Endothelial cell (in vitro differentiated cells): Measurements from ENCODE around the gene GPC5. TPM values are rescaled to one million over a fixed set of nuclear protein-coding genes. Genes with fewer than 3 reads are reported as not detected.

ENCODE experiments used
- DNase-seq: peaks from one replicate; pipeline ENCODE4 v3.0.0; 2021; ENCODE audit warnings: low spot score
- H3K27ac Mint-ChIP-seq: one replicate; pipeline ENCODE4 v1.8.0; 2021; ENCODE audit warnings: mixed read lengths, inconsistent platforms; ENCODE audit not compliant: unreplicated experiment
- H3K27me3 Mint-ChIP-seq: one replicate; pipeline ENCODE4 v1.8.0; 2021; ENCODE audit warnings: mild to moderate bottlenecking, moderate library complexity, mixed read lengths, inconsistent platforms; ENCODE audit not compliant: unreplicated experiment
- H3K36me3 Mint-ChIP-seq: one replicate; pipeline ENCODE4 v1.8.0; 2021; ENCODE audit warnings: mild to moderate bottlenecking, low read depth, mixed read lengths, inconsistent platforms; ENCODE audit not compliant: unreplicated experiment
- H3K4me1 Mint-ChIP-seq: one replicate; pipeline ENCODE4 v1.8.0; 2021; ENCODE audit warnings: mild to moderate bottlenecking, mixed read lengths, inconsistent platforms; ENCODE audit not compliant: unreplicated experiment
- H3K4me3 Mint-ChIP-seq: one replicate; pipeline ENCODE4 v1.8.0; 2021; ENCODE audit warnings: mild to moderate bottlenecking, mixed read lengths, inconsistent platforms; ENCODE audit not compliant: unreplicated experiment
- H3K9me3 Mint-ChIP-seq: one replicate; pipeline ENCODE4 v1.8.0; 2021; ENCODE audit warnings: mixed read lengths, inconsistent platforms; ENCODE audit not compliant: unreplicated experiment
- CTCF ChIP-seq: fragments of 200-600 bp; sonication (generic); IDR thresholded peaks from one replicate; pipeline ENCODE4 v1.5.0; 2021; ENCODE audit warnings: antibody characterized with exemption; ENCODE audit not compliant: unreplicated experiment
- total RNA-seq: library from RNA; stranded (reverse); fragmentation: NEBNext Ultra II Directional; extraction: Animal tissue kit (Norgen Biotek cat#: 25700); gene quantifications from one replicate; pipeline ENCODE4 v1.2.1, GENCODE V29; 2021; ENCODE audit not compliant: unreplicated experiment

The GPC5 gene
- total RNA-seq, 1 donor from 2014 or later = not detected

DNA sequence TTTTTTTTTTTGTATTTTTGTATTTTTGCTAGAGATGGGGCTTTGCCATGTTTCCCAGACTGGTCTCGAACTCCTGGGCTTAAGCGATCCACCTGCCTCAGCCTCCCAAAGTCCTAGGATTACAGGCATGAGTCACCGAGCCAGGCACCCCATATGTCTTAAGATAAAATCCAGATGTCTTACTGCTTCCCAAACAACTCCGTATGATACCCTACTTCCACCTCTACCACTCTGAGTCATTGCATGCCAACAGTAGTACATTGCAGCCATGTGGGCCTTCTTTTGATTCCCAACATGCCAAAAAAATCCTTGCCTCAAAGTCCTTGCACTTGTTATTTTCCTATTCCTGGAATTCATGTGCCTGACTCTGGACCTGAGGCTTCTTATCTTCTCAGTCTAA is 799.2 kb downstream of the GPC5 start:
- no peaks in the 10 kb centered on the region for H3K4me1 Mint-ChIP-seq
- TF ChIP-seq CTCF = no peak

GRCh38 chr13:92218615-92219014 is 820.2 kb downstream of the GPC5 start:
- no peak for TF ChIP-seq CTCF
- no peak for DNase-seq
- Mint-ChIP-seq H3K36me3 (no peaks in the 10 kb centered on the region), H3K4me3 (no peak overlapping the region), H3K9me3 (no peaks in the 10 kb centered on the region), H3K4me1 (peaks cover 10% of the 10 kb centered on the region), H3K27ac (no peak overlapping the region), H3K27me3 (peaks cover 2% of the 10 kb centered on the region)

More for the DNA sequence above, 799.2 kb downstream of the GPC5 start:
- Mint-ChIP-seq H3K27ac (no peak overlapping the region), H3K27me3 (no peaks in the 10 kb centered on the region), H3K9me3 (no peaks in the 10 kb centered on the region), H3K36me3 (no peaks in the 10 kb centered on the region), H3K4me3 (no peak overlapping the region)
- no peak for DNase-seq

- no peak overlapping the region for H3K27ac Mint-ChIP-seq
- H3K36me3 Mint-ChIP-seq = no peaks in the 10 kb centered on the region
- H3K4me1 Mint-ChIP-seq = peaks cover 10% of the 10 kb centered on the region
- no peak for DNase-seq
- peaks cover 4% of the 10 kb centered on the region for H3K27me3 Mint-ChIP-seq
- no peak for TF ChIP-seq CTCF
- no peak overlapping the region for H3K4me3 Mint-ChIP-seq
- no peaks in the 10 kb centered on the region for H3K9me3 Mint-ChIP-seq
Measured at GRCh38 chr13:92221916-92222315, 823.5 kb downstream of the GPC5 start.

DNA sequence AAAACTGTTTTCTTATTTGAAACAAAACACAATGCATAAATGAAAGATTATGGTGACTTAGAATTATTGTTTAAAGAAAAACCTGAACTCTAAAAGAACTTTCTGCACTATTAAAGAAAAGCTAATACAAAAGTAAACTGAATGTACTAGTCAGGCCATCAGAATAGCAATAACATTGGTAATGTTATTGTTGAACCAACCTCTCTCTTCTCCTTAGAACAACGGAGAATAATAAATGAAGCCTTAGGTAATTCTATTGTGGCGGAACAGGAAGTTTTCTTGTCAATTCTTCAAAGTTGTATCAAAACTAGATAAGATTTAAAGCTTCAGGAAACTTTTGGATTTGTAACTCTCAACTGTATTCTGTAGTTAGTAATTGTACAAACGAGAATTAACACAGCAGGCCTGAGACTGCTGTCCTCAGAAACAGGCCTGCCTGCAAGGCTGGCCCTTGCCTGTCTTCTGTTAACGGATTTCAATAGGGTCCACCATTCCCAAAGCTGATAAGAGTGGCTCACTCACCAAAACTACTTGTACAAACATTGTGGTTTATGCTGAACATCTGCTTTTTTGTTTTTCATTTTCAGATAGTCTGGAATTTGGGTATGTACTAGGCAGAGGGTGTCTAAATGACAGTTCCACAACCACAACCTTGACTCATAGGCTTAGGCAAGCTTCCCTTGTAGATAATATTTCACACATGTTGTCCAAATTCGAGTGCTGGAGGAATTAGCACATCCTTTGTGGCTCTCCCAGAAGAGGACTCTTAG is 825.8 kb downstream of the GPC5 start:
- H3K27ac Mint-ChIP-seq = no peak overlapping the region
- H3K4me3 Mint-ChIP-seq = no peak overlapping the region
- peaks cover 1% of the 10 kb centered on the region for H3K27me3 Mint-ChIP-seq
- no peaks in the 10 kb centered on the region for H3K36me3 Mint-ChIP-seq
- peaks cover 7% of the 10 kb centered on the region for H3K4me1 Mint-ChIP-seq
- no peak for DNase-seq
- no peaks in the 10 kb centered on the region for H3K9me3 Mint-ChIP-seq
- TF ChIP-seq CTCF = no peak

- Mint-ChIP-seq H3K36me3 (no peaks in the 10 kb centered on the region), H3K27ac (no peak overlapping the region), H3K4me1 (peaks cover 7% of the 10 kb centered on the region), H3K4me3 (no peak overlapping the region), H3K9me3 (no peaks in the 10 kb centered on the region), H3K27me3 (peaks cover 1% of the 10 kb centered on the region)
- no peak for TF ChIP-seq CTCF
- no peak for DNase-seq
Measured at GRCh38 chr13:92224825-92225224, 826.4 kb downstream of the GPC5 start.
